NAMALWA (cell line): Measurements from ENCODE around the gene MME.

Source experiments
- DNase-seq: peaks from one replicate; pipeline ENCODE4 v3.0.0-alpha.2; 2015; ENCODE audit warnings: low spot score

MME gene

DNA sequence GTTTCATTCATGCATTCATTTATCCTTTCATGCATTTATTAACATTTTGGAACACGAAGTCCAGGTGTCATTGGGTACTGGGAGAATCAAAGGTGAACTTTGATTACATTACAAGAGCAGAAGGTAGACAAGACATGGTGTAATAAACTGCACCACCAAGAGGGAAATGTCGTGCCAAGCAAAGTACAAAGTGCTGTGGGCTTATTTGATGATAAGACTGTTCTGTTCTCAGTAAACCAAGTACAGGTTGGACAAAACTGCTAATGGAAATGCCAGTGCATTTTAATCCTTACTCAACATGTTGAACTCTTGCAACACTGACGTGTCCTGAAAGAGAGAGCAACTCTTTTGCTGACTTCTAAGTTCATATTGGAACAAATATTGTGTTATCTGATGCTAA is 69.4 kb downstream of the MME start:
- DNase-seq = no peak

DNA sequence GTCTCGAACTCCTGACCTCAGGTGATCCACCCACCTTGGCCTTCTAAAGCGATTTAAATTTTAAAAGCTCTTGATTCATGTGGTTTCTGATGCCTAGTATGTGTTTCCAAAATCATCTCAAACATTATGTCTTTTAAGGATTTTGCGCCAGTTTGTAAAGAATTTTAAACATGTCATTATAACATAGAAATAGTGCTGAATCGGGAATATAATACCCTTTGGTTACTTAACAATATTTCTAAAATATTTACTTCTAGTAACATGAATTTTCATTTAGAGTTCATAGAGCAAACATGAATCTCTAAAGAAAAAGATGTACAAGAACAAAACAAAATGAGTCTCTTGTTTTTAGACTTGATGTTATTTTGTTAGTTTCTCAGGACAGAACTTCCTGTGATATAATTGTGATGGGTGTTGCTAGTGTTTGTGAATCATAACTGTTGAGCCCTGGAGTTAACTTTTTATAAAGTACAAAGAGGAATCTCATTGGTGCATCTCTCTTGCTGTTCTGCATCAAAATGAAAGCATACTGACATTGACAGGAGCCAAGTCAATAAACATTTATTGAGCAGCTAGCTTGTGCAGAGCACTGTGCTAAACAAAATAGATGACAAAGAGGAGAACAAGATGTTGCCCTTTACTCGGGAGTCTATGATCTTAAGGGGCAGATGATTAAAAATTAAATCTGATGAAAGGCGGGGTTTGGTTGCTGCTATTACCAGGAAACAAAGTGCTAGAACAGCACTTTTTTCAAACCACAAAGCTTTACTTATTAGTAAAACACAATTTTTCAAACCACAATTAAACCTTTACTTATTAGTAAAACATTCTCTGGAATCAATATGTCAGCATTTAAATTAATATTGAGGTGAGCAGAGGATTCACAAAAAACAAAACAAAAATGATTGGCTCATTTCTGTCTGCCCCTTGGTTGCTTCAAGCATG is 73.4 kb downstream of the MME start:
- no peak for DNase-seq

DNA sequence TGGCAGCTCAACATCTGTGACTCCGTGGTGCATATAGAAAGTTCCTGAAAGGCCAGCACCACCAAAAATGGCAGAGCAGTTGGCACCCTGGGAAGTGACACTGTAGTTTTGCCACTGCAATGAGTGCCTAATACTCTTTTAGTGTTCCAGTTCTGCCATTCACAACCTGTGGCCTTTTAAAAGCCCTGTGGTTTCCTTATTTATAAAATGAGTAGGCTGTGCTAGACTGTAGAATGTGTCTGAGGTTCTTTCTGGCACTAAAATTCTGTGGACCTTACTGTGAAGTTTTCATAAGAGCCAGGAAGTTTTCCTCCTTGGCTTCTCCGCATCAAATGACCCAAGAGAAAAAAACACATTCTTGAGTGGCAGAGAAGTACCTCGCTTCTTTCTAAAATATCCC is 74.1 kb downstream of the MME start:
- DNase-seq = no peak

DNA sequence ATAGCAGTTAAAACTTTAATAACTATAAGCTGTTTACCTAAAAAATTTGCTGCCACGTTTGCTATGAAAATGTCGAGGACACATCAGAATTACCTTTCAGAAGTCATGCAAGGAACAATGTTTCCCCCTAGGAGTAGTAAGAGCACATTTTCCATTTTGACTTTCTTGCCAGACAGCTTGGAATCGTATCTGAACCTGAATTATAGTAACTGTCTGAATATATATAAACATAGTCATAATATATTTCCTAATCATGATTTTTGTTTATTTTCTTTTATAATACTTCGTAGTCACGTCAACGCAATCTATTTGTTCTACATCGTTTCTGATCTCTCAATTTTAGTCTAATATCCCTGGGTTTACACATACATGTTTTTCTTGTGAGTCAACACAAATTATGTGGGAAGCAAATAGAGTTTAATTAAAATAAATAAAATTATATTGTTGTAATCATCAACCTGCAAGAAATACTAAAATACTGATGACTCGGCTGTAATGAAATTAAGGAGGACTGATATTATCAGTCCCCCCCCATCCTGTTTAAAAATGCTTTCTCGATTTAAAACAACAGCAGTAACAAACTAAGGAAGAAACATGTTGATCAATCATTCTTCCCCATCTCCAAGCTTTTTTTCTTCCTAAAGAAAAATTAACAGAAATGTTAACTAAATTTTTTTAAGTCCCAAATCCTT is 78.4 kb downstream of the MME start:
- no peak for DNase-seq

DNA sequence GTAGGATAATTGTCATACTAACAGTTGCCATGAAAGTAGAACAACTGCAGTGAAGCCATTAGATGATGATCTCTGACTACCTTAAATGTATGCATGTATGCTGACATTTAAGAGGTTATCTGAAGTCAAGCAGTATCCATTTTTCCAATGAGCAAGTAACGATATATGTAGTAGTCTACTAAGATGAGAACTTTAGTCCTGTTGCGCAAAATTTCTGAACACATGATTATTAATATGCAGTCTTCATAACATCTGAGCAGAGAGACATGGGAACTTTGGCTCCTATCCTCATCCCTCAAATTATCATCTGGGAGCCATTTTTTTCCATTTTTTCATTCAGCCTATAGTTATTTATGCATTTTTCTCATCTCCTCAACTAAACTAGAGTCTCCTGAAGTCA is 79.2 kb downstream of the MME start:
- DNase-seq = no peak

DNA sequence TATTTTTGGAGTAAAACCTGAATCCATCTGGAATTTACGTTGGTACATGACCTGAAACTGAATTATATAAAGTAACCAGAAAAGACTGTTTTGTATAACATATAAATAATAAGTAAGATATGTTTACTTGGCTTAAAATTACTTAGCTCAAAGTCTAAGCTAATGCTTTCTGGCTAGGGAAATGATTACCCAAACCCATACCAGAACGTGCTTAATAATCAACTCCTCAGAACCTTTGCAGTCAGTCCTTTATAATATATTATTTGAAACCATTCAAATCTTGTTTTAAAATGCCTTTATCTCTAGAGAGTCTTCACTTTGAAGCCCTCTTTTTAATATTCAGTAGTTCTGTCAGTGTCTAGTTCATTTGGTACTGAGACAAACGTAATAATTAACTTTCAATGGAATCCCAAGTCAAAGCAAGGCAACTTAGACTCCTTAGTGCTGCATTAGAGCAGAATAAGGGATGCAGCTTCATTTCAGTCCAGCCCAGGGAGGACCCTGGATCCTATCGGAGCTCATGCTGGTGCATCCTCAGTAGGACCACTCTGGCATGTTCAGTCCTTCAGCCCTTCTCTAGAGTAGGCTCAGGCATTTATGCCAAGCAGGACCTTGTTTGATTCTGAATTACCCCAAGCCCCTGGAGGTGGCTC is 81.6 kb downstream of the MME start:
- DNase-seq = no peak

DNA sequence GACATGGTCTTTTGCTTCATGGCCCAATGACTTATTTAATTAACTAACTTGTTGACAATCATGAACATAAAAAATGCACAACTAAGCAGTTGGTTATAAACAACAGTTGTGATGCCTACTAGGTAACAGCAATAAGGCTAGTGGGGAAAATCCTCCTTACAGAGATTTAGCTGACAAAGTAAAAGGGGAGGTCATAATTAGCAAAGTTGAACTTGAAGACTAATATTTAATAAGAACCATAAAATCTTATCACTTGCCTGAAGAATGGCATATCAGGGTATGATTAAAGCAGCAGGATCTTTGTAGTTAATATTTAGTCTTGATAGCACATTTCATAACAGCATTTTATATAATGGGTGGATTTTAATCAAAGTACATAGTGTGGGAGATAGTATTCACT is 84.2 kb downstream of the MME start:
- DNase-seq = no peak

DNA sequence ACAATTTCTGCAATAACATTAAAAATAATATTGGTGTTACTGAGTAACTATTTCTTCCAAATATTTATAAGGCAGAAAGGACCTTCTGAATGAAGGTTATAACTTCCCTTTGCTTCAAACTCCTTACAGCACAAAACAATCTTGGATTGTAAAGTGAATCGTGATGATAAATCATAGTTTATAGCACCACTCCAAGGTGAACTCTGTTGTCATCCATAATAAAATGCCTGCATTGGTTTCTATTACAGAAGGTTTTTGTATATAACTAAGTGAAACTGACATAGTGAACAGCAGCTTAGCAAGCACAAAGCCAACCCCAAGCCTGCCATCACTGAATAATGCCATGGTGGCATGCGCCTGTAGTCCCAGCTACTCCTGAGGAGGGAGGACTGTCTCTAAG is 86.3 kb downstream of the MME start:
- DNase-seq = no peak

DNA sequence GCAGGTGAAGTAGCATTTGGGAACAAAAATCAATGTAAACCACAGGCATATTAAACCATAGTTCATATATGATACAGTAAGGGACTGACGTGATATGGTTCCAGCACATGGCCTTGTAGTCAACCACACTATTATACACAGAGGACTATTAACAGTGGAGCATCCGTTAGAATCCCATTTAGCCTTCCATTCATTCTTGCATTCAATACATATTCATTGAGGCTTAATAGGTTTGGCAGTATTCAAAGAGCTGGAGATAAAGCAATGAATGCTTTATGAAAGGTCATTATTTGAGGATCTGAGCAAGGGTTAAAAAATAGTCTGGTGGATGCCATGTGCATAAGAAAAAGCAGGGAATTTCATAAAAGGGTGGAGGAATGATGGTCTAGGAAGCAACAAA is 89.1 kb downstream of the MME start:
- DNase-seq = no peak

DNA sequence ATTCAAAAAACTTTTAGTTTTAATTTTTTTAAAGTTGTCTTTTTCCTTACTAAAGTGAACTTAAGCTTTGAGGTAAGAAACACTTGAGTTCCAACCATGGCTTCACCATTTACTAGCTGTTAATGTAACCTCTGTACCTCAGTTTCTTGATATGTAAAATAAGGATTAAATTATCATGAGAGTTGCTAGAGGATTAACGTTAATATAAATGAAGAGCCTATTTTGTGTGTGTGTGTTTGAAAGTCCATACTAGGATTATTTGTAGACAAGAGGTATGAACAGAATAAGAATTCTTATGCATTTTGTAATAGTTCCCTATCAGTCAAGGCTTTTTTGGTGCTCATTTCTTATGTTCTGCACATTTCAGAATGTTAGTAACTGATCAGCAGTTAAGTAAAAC is 93.7 kb downstream of the MME start:
- DNase-seq = no peak

DNA sequence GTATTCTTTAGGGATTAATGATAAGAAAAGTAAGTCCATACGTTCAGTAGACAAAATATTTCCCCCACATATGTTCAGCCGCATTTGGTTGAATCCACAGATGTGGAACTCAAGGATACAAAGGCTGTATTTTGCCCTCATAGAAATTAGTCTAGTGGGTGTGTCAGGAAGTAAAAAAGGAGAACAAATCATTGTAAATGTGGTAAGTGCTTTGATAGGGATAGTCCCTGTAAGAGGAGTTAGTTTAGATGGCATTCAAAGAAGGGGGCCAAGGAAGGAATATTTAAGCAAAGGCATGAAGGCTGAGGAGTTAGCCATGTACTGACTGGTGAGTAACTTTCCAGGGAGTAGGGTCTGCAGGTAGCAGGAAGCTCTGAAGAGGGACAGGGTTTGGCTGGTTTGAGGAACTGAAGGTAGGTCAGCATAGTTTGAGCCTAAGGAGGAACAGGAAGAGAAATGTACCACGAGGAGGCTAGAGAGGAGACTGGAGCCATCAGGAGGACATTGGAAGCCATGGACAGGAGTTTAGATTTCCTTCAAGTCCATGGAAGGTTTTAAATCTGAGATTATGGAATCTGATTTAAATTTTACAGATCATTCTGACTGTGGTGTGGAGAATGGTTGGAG is 98.8 kb downstream of the MME start:
- DNase-seq = no peak

DNA sequence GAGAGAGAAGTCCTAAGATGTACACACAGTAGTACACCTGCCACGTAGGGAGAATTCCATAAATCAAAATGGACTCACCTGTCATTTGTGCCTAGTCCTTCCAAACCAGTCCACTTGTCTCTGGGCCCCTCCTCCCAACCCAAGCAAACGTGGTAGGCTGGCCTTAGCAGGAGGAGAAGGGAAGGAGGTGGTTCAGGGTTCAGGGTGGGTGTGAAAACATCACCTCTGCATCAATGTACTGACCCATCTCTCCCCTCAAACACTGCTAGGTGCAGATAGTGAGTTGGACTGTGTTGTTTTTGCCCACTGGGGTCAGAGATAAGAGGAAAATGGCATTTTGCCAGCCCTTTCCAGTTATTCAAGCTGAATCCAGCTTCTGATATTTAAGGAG is 99.3 kb downstream of the MME start:
- no peak for DNase-seq

DNA sequence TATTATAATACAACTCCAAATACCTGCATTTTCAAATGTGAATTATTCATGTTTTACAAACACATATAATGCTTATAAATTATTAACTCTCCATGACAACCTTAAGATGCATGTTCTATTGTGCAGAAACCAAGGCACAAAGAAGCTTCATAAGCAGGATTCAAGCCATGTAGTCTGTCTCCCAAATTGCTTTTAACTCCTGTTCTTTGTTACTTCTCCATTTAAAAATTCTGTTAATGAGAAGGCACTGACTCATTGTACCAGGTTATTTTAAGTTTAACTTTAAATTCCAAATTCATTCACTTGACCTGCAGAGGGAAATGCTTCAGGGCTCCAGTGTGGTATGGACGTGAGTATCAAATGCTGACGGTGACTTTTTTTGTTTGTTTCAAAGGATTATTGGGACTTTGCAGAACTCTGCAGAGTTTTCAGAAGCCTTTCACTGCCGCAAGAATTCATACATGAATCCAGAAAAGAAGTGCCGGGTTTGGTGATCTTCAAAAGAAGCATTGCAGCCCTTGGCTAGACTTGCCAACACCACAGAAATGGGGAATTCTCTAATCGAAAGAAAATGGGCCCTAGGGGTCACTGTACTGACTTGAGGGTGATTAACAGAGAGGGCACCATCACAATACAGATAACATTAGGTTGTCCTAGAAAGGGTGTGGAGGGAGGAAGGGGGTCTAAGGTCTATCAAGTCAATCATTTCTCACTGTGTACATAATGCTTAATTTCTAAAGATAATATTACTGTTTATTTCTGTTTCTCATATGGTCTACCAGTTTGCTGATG is 100.0 kb downstream of the MME start:
- no peak for DNase-seq

DNA sequence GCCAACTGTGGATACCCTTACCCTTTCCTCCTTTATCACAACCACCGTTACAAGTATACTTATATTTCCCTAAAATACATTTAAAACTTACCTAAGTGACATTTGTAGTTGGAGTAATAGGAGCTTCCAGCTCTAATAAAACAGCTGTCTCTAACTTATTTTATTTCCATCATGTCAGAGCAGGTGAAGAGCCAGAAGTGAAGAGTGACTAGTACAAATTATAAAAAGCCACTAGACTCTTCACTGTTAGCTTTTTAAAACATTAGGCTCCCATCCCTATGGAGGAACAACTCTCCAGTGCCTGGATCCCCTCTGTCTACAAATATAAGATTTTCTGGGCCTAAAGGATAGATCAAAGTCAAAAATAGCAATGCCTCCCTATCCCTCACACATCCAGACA is 102.3 kb downstream of the MME start:
- DNase-seq = no peak

DNA sequence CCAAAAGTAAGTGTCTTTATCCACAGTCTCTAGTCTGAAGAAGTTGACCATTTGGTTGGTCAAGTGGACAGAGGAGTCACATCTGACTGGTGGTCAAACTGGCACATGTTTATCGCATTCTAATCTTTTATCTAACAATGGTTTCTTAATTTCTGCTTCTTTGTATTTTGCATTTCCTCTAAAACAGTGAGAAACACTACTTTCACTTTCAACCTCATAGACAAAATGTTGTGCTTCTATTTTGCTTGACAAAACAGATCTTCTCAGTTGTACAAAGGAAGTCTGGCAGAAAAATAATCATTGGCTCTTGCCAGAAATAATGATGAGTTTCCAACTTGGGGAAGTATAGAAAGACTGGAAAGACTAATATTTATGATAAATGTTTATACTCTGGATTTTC is 103.9 kb downstream of the MME start:
- peak; percentile 45 for DNase-seq

DNA sequence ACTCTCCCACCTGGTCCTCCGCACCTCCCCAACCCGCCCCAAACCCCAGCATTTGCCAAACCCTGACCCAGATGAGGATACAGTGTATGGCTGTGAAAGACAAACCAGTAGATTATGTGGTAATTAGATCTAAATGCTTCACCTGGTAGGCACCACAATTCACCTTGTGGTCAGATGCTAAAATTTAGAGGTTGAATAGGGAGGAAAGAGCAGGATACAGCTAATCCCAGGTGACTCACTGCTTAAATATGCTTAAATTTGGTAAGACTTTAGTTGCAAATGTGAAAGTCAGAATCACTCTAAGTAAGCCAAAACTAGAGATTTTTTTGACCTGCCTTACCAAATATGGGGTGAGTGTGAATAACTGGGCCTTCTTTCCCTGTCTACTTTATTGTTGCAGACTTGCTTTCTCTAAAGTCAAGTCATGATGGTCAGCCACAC is 105.5 kb downstream of the MME start:
- DNase-seq = no peak

DNA sequence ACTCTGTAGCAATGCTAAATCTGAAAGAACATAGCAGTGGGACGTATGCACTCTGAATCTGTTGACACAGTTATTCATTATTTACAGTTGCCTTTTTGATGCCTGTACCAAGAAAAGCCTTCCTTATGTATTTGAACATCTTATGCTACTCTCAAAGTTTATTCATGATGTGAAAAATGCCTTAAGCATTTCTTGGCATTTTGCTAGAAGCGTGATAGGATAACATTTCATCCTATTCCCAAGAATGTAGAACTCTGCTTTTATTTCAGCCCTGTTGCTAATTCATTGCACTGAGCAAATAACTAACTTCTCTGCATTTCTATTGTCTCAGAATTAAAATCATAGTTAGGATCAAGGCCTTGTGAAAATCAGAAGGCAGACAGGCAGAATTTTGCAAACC is 107.9 kb downstream of the MME start:
- no peak for DNase-seq

DNA sequence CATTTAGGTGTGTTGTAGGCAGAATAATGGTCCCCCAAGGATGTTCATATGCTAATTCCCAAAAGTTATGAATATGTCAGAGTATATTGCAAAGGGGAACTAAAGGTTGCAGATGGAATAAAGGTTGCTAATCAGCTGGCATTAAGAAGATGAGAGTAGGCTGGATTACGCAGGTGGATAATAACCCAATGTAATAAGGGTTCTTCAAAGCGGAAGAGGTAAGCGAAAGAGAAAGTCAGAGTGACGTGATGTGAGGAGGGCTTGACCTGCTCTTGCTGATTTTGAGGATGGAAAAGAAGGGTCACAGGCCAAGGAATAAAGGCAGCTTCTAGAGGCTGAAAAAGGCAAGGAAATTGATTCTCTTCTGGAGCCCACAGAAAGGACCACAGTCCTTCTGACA is 109.4 kb downstream of the MME start:
- DNase-seq = no peak

DNA sequence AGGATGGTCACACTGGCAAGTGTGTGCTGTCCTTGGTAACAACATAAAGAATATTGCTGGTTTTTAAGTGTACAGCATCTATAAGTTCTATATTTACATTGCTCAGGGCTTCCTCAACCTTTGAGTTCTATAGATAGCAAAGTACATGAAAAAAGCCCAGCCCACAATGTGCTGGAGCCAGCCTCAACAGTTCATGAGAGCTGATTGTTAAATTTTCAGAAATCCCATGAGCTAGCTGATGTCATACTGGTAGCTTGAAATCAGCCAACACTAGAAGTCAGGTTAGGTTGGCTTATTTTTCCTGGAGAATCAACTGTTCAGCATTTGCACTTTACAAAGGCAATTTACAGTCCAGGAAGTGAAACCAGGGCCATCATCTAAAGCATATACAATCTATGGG is 110.6 kb downstream of the MME start:
- DNase-seq = peak; percentile 38

DNA sequence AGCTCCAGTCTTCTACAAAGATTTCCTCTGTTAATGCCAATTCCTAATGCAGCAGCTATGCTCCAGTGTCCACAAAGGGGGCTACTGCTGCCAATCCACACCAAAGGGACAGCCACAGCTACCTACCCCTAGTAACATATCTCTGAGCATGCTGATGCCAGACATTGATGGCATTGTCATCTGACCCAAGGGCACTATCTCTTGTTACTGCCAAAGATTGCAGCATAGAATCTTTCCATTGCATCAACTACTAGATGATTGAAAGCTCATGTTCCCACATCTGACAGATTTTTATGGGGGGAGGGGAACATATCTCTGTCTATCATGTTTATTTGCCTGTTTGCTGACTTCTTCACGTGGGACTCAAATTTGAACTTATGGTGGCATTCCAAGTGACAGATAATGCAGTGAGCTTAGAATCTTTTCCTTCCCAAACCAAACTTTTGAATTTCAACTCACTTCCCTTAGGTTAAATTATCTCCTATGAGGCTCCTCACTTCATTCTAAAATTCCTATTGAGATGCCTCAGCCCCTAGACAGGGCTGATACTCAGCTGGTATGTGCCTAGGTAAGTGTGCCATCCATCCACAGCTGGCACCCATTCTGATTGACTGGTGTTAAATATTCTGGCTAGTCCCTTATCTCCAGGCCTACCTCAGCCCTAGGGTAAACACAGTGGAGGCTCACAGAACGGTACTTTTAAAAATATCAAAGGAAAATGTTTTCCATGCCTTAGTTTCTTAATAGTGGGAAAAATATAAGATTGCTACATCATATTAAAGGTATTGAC is 113.0 kb downstream of the MME start:
- DNase-seq = no peak

DNA sequence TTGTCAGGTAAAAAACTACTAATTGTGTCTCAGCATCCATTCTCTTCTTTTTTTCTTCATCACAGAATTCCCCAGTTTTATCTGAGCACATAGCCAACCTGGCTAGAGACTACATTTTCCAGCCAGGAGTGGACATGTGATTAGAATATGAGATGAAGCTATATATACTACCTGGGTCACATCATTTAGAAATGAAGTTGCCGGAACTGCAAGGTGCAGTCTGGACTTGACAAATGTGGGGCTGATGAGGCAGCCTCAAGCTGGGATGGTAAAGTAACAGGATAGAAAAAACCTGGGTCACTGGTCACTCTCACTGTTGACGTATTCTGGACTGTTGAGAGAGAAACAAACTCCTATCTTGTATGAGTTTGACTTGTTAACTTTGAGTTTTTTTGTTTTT is 113.7 kb downstream of the MME start:
- DNase-seq = no peak
